AML-193 (cell line): ENCODE measurements around the gene PRIMA1.
"Not testable (repeated sequence)": the region's sequence is repeated elsewhere in the genome, so short reads cannot be mapped to it uniquely, and the experiment has no call there.

ENCODE experiments used
- DNase-seq, 2 experiments: peaks; one replicate each; lab custom pipeline; 2025; lab: John Stamatoyannopoulos, UW

PRIMA1 gene, protein sequence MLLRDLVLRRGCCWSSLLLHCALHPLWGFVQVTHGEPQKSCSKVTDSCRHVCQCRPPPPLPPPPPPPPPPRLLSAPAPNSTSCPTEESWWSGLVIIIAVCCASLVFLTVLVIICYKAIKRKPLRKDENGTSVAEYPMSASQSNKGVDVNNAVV

DNA sequence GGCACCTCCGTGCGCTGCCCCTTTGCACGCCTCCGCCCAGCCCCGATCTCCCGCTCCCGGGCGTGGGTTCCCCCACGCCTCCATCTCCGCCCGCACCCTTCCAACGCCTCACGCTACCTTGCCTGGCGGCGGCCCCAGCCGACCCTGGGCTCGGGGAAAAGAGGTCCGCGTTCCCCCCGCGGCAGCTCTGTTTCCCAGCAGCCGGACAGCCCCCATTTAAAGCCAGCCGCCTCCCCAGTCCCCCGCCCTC lies at the start of gene PRIMA1:
TSS of gene PRIMA1 (minus strand) at position 193 of the 250 bp plus-strand sequence. CDS start 767 bp downstream, outside the sequence.
- no peak for DNase-seq

DNA sequence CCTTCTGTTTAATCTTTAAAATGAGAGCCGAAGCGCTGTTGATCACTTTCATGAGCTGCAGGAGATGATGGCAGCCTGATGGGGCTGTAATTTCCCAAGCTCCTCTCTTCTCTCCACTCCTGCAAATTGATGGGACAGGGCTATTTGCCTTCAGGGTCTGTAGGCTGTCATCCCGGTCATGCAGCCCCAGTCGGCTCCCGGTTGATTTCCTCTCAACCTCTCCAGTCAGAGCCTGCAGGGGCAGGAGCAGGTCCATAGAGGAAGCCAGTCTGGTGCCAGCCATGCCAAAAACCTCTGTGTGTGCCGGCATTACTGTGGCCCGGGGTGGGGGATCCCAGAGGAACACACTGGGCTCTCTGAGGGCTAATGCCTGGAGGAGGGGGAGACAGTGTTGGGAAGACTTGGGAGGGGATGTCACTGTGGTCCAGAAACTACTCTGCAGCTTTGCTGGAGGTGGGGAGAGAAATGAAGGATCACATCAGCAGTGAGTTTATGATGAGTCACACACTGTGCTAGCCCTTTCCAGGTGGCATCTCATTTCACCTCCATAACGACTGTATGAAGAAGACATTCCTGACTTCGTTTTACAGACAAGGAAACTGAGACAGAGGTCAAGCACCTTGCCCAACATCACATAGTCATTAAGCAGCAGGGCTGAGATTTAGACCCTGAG lies 46.5 kb upstream of the PRIMA1 start:
- no peak for DNase-seq

DNA sequence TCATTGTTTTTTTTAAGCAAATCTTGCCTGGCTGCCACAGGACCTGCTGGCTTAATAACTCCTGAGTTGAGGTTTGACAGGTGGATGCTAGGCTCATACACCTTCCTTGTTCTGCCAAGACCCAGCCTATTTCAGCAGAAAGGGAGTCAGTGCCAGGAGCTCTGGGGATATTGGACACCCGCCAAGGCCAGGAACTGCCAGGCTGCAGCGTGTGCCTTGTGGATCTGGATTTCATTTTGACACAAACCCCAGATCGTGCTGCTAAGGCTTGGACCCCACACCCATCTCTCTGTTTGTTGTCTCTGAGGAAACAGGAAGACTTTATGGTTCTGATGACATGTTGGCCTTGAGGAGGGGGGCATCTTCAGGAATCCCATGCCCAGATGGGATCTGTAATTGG lies 44.4 kb upstream of the PRIMA1 start:
- DNase-seq = no peak

DNA sequence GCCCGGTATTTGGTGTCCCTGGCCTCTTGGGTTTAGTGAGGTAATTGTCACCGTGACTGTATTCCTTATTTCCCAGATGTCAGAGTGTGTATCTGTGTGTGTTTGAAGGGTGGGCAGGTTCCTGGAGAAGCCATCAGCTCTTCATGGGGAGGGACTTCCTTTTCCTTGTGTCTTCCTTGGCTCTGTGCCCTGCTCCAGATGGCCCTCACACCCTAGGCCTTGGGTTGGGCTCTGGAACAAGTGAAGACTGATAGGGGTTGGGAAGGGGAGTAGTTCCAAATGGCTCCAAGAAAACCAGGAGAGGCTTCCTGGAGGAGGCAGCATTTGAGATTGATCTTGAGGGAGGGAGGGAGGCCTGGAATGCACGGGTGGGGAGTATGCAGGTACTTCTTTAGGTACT lies 43.8 kb upstream of the PRIMA1 start:
- DNase-seq = no peak

DNA sequence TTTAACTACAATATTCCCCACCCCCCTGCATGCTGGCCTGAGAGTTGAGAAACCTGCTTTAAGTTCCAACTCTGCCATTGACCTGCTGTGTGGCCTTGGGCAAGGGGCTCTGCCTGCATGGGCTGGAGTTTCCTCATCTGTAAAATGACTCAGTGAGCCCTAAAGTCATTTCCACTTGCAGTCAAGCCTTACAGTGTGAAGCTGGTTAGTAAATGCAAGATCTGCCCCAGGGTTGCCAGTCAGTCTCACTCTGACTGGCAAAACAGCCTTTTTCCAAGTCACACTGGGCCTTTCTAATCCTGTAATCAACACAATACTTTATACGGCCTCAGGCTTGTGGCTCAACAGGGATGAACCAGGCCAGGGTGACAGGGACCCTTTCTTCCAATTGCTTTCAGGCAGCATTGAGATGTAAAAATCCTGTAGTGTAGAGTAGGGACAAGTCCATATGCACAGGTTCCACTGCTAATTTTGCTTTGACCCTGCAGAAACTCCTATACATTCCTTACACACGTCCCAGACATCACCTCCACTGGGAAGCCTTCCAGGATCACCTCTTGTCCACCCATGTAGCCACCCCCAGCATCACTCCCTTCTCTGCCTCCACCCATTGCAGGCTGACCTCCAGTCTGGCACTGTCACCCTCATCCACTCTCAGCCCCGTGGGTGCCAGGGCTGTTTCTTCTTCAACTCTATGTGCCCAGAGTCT lies 42.6 kb upstream of the PRIMA1 start:
- DNase-seq = no peak

DNA sequence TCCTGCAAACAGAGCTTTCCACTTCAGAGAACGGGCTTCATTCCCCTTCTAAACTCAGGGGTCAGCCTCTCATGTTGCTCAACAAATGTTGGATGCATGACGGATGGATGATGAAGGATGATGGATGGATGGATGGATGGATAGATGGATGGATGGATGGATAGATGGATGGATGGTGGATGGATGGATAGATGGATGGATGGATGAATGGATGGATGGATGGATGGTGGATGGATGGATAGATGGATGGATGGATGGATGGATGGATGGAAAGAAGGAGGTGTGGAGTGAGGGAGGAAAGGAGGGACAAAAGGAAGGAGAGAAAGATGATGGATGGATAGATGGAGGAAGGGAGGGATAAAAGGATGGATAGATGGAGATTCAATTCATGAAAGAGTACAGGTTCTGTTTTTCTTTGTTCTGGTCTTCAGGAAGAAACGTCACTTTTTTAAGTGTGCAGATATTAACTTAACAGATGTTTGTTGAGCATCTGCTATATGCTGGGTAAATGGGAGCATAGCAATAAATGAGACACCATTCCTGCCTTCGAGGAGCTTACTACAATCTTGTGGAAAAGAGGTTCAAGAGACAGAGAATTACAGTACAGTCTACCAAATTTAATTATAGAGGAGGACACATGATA lies 41.7 kb upstream of the PRIMA1 start:
- no peak for DNase-seq

DNA sequence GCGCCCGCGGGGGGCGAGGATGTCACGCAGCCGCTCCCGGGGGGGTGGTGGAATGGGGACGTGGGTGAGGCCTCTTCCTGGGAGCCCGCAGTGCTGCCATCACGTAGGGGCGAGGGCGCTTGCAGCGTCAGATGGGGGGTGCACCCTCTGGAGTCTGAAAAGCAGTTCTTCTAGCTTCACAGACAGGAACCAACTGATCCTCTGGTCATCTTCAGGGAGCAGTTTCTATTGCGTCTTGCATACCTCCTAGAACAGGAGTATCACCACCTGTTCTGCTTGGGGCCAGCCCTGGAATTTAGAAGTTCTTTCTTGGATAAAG lies 36.9 kb upstream of the PRIMA1 start:
- no peak for DNase-seq

DNA sequence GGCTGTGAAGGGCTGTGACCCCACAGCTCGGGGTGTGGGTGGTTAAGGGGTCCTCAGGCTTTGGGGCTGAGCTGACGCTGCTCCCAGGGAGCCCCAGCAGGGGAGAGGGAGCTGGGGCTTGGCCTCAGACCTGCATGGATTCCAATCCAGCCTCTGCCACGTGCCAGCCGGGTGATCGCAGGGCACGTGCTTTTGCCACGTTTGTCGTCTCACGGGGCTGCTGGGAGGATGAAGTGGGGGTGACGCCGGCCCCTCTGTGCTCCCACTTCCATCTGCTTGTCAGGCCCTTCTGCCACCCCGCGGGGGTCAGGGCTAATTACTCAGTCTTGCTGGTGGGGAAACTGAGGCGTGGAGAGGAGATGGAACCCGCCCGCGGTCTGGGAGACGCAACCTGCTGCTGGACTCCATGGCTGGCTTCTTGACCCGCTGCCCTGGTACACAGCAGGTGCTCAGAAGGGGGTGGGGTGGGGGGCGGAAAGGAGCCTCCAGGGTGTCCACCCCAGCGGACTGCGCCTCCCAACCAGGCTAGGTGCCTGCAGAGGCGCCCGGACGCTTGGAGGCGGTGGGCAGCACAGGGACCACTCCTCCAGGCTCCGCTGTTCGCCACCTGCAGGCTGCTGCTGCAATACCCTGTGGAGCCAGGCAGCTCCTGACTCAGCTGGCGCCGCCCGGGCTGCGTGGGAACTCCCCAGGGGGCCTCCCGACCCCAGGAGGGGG lies 36.4 kb upstream of the PRIMA1 start:
- no peak for DNase-seq

DNA sequence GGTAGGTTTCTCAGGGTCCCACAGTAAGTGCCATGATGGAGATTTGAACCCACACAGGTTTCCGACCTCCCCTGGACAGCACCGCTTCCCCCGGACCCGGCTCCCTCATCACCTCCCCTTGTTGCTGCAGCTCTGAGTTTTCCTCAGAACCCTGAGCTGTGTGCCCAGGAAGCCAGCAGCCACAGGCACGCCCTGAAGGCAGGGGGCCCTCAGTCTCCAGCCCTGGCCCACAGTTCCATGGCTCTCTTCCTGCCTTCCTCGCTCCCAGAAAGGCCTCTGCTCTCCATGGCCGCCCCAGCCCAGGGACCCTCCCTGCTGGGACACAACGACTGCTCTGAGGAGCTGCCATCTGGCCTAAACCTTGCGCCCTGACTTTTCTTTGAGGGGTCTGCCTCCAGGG lies 35.8 kb upstream of the PRIMA1 start:
- DNase-seq = no peak

DNA sequence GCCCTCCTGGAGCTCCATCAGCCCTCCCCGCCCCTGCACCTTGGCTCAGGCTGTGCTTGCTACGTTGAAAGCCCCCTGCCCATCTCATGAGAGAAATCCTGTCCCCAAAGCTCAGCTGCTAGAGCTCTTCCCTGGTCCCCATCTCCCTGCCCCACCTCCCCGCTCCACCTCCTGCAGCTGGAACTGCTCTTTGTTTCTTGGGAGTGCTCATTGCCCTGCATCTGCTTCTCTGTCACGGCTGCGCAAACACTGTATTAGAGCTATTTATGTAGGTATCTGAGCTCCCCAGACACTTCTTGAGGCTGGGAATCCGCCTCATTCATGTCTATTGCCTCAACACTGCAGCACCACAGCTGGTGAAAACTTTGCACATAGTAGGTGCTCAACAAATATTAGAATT lies 32.8 kb upstream of the PRIMA1 start:
- DNase-seq = no peak

DNA sequence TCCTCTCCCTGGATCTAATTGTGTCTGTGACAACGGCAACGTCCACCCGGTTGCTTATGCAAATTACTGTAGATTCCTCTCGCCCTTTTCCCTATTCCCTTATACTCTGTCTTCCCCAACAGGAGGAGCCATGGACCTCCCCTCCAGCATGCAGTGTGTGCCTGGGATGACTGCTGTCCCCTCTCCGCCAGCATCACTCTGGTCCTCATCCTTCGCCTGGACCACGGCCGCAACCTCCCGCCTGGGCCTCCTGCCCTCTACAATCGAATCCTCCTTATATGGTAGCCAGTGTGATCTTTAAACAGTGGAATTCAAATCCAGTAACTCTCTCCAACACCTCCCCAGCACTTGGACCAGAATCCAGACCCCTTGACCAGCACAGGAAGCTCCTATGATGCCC lies 30.6 kb upstream of the PRIMA1 start:
- no peak for DNase-seq

DNA sequence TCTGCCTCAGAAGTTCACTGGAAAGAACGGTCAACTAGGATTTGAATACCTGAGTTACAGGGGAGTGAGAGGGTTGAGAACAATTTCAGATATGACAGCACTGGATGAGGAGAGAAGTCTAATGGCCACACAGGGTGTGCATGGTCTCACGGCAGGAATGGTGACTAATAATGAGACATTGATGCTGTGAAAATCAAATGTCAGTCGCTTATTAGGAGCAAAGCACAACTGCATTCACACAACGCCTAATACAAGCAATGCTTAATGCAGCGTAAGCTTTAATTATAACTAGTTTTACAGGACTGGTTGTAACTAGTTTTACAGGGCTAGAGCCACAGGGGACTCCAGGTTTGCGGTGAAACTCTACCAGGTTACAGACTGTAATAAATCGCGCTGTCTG lies 23.4 kb upstream of the PRIMA1 start:
- DNase-seq = no peak

DNA sequence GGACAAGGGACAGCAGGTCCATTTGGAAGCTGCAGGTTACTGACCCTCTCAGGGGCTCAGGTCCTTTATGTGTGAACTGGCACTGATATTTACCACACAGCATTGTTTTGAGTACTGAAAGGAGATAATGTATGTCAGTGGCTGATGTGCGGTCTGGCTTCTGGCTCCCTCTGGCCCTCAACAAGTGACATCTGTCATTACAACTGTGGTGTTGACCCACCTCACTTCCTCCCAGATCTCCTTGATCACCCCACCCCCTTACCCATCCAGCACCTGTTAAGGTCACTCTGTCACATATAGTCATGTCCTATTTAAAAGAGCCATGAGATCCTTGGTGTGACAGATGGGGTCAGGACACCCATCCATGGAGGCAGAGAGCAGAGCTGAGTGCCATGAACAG lies 22.7 kb upstream of the PRIMA1 start:
- DNase-seq = no peak

DNA sequence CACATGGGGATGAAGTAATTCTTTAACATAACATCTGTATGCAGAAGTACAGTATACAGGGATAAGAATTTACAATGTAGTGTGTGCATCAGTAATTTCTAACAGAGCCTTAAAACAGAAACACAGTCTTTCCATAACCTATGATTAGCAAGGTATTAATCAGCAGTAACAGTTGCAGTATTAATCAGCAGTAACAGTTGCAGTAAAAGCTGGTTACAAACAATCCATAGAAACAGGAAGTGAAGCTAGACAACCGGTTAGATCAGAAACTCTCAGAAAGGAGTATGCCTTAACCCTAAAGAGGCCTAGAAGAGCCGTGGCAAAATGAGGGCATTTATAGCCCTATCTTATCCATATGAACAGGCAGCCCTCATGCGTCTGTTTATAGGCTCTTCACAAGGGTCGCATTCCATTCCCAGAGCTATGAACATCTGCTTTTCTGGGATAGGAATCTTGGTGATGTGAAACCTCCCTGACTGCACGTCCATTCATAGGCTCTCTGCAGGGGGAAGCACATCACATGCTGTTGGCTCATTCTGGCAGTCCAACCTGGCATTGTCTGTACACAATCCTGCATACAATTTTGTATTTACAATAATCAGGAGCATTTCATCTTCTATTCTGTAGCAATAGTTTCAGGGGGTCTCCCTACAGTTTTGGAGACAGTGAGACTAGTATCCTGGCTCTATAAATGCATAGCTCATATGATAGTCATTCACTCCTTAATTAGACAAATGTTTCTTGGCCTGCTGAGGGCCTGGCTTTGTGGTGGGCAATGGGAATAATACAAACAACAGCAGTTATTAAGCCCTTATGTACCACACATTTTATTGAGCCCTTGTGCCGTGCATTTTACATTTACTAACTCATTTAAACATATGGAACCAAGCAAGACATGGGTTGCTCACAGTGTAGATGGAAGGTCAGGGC lies 21.5 kb upstream of the PRIMA1 start:
- not testable (repeated sequence) for DNase-seq

DNA sequence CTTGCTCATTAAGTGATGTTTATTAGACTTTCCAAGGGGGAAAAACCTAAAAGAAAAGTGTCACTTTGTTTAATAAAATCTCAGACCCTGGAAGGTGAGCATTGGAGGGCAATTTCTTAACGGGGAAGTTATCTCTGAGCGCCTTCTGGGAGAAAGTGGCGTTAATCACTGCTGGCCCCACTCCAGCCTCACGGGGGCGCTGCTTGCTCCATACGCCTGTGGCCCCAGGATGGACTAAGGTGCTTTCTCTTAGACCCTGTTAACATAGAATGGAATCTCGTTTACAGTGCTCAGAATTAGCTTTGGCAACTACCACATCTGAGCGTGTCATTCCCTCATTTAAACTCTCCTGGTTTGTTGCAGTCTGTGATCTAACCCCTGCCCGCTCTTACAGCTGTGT lies 16.4 kb upstream of the PRIMA1 start:
- no peak for DNase-seq

DNA sequence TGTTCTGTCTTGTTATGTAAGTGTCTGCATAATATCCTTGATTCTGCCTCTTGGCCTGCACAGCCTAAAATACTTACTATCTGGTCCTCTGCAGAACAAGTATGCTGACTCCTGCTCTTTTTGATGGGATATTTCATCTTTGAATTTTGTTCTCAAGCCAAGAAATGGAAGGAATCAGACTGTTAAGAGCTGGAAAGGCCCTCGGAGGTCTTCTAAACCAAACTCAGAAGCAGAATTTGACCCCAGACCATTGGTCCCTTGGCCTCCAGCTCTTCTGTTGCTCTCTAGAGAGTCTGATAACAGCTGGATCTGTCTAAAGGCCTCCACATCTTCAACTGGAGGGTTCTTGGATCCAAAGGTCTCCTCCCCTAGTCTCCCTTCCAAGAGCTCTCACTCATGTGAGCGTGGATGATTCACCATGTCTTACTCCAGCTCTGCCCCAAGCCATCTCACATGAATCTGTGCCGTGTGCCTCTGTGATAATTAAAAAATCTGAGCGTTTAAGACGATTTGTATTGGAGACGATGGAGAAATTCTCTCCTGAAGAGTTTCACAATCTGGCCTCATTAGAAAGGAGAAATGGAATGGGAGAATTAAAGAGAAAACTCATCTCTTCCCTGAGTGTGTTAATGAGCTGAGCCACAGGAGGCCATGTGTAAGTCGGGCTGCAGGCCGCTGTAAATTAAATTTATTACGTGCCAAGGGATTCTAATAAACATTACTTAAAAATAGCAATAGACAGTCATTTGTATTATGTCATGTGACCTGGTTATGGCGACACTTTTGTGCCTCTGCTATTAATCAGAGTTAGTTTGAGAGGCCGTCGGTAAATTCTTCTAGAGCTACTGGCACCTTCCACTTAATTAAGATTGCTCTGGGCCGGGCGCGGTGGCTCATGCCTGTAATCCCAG lies 15.4 kb upstream of the PRIMA1 start:
- DNase-seq = no peak

DNA sequence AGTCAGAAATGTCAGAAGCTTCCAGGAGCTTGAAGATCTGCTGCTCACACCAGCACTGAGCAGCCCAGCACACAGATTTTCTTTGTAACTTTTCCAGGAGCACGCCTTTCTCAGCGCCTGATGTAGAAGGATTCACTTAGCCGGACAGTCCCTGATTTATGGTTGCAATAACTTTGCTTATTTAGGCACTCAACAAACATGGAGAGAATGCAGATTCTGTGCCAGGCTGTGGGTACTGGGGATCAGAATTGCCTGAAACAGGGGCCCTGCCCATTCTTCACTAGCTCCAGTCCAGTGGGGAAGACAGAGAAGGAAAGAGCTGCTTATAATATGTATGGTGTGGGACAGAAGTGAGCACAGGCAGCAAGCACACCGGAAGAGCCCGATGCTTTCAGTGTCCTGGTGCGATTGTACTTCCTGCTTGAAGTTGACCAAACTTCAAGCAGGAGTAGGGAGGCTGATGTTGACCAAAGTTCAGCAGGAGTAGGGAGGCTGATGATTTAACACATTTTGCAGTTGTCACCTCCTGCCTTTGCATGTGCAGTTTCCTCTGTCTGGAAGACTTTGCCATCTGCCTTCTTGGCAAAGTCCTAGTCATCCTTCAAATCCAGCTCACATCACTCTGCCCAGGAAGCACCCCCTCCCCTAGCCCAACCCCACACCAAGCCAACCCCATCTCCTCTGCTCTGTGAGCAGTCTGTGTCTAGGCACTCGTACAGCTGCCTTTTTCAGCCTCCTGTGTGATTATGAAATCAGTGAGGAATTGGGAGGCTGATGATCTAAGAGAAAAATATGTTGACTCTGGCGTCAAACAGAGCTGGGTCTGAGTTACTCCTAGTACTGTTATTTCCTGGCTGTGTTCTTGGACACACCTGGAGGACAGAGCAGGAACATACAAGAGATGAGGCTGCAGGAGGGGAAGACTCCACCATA lies 12.0 kb upstream of the PRIMA1 start:
- DNase-seq = no peak

DNA sequence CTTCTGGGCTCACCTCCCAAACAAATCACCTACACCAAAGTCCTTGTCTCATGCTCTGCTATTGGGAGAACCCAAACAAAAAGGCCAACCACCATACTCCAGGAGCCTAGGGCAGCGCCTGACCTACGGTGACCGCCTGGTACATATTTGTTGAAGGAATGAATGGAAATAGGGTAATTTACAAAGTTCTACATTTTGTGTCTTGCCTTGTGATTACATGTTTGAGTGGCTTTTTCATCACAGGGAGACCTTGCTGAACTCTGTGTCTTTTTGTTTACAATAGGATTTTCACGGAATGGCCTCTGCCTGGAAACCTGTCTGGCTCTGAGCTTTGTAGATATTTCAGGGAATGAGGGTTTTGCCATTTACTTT lies 11.3 kb upstream of the PRIMA1 start:
- no peak for DNase-seq

DNA sequence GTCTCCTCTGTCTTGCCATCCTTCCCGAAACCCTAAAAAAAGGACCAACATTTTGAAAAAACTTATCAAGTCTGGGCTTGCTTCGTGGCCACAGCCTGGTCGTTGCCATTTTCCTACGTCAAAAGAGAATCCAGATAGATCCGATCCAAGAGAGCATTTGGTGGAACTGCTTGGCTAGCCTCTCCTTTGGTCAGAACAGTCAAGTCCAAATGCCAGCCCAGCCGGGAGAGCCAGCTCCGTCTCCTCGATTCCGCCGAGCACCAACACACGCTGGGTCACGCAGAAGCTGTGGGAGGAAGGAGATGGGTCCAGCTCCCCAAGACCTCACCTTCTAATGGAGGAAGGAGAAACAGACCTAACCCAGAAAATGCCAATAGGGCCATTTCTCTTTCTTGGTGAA lies 9.3 kb upstream of the PRIMA1 start:
- DNase-seq = no peak

DNA sequence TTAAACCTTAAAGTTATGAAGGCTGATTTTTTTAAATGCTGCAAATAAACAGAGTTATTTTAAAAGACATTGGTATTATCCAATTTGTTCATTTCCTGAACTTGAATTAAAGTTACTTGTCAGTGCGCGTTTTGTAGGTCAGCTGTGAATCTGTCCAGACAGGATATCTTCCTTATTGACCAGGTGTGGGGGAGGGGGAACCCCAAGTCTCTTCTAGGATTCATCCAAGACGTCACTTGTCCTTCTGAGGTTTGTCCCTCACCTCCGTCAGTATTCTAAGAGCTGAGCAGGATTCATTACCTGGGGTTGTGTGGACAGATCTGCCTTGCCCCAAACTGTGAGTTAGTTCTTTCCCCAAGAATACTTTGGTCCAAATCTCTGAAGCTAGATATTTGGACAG lies 8.8 kb upstream of the PRIMA1 start:
- DNase-seq = no peak
